HepG2 (cell line): ENCODE results near the gene KCTD13. TPM values are rescaled to one million over a fixed set of nuclear protein-coding genes. Genes with fewer than 3 reads are reported as not detected.
"Not testable (repeated sequence)": the region's sequence is repeated elsewhere in the genome, so short reads cannot be mapped to it uniquely, and the experiment has no call there.

ENCODE experiments used
- ATAC-seq: fragments of 200-7000 bp; cut with Tn5 transposase; 3 replicates; pipeline ENCODE4 v1.9.1; 2020; ENCODE audit warnings: mild to moderate bottlenecking, moderate library complexity
- BruUV-seq: library from RNA; stranded (reverse); fragments of 400-500 nt; replicated peaks from 2 replicates; lab custom pipeline; 2021; lab: Mats Ljungman, UMichigan
- CTCF ChIA-PET: fragments of 300-600 bp; formaldehyde crosslinking; extraction: SDS; loops from one replicate; lab custom pipeline; 2021; ENCODE audit warnings: low total read pairs, inconsistent platforms, low intra/inter-chr PET ratio; lab: Yijun Ruan, JAX
- POLR2A ChIA-PET: fragments of 350-600 bp; sonication (Branson Sonifier 250); formaldehyde crosslinking; loops from one replicate; lab custom pipeline; 2020; ENCODE audit warnings: antibody characterized with exemption, inconsistent platforms; lab: Yijun Ruan, JAX
- DNase-seq: peaks from one replicate; pipeline ENCODE4 v3.0.0-alpha.2; 2015; ENCODE audit warnings: low spot score
- FAIRE-seq: peaks from 3 replicates; lab custom pipeline; 2011; peaks lifted over from hg19 to GRCh38; lab: Jason Lieb, UNC
- H2AFZ ChIP-seq: one replicate; pipeline ENCODE4 v1.6.1; 2011; ENCODE audit warnings: low read length, inconsistent platforms
- H3K27ac ChIP-seq: fragments of 300-600 bp; 3 replicates; pipeline ENCODE4 v1.8.0; 2011; ENCODE audit warnings: mixed run types, mild to moderate bottlenecking, mixed read lengths, low read length, inconsistent platforms; ENCODE audit not compliant: insufficient read depth; ENCODE audit errors: extremely low read length
- H3K27me3 ChIP-seq, 2 experiments: fragments of 200-600 bp in 1 of 2; 2 replicates in 1 of 2; 3 replicates in 1 of 2; pipeline versions ENCODE4 v1.6.0 to v1.8.0; 2011; ENCODE audit warnings: low read length in 2 of 2, mild to moderate bottlenecking in 2 of 2, moderate library complexity in 2 of 2, inconsistent platforms in 1 of 2; ENCODE audit not compliant: insufficient read depth in 2 of 2, control insufficient read depth in 1 of 2
- H3K36me3 ChIP-seq, 2 experiments: fragments of 200-600 bp in 1 of 2; replicated peaks in 1 of 2; 2 replicates in 1 of 2; 3 replicates in 1 of 2; pipeline versions ENCODE4 v1.5.1 to v1.8.0; 2011; ENCODE audit warnings: low read length in 2 of 2, inconsistent platforms in 1 of 2; ENCODE audit not compliant: insufficient read depth in 2 of 2, control insufficient read depth in 1 of 2
- H3K4me1 ChIP-seq: 2 replicates; pipeline ENCODE4 v1.5.1; 2012; ENCODE audit warnings: low read length, inconsistent platforms; ENCODE audit not compliant: insufficient read depth
- H3K4me2 ChIP-seq: 2 replicates; pipeline ENCODE4 v1.6.0; 2011; ENCODE audit warnings: low read depth, low read length, inconsistent platforms
- H3K4me3 ChIP-seq, 3 experiments: fragments of 200-600 bp in 1 of 3; sonication (generic), shearing (Covaris generic) in 1 of 3; replicated peaks in 1 of 3; 2 replicates each; pipeline ENCODE4 v1.5.1; 2011 to 2016; ENCODE audit warnings: low read length in 3 of 3, inconsistent platforms in 2 of 3, low read depth in 2 of 3, mild to moderate bottlenecking in 2 of 3, control low read depth in 1 of 3, mixed read lengths in 1 of 3; ENCODE audit not compliant: insufficient read depth in 1 of 3
- H3K79me2 ChIP-seq: one replicate; pipeline ENCODE4 v1.6.1; 2011; ENCODE audit warnings: low read length, inconsistent platforms; ENCODE audit not compliant: insufficient read depth
- H3K9ac ChIP-seq: 2 replicates; pipeline ENCODE4 v1.6.0; 2011; ENCODE audit warnings: mild to moderate bottlenecking, low read depth, low read length, inconsistent platforms; ENCODE audit not compliant: insufficient read depth
- H3K9me3 ChIP-seq: 2 replicates; pipeline ENCODE4 v1.5.1; 2012; ENCODE audit warnings: mild to moderate bottlenecking, low read length
- H4K20me1 ChIP-seq: 2 replicates; pipeline ENCODE4 v1.6.0; 2011; ENCODE audit warnings: inconsistent platforms, mild to moderate bottlenecking, low read length, moderate library complexity; ENCODE audit not compliant: insufficient read depth
- NR2F2 ChIP-seq: IDR thresholded peaks from 2 replicates; pipeline ENCODE4 v1.6.1; 2012; ENCODE audit warnings: low read depth, inconsistent platforms, borderline replicate concordance
- REPIN1 ChIP-seq: sonication (generic); formaldehyde crosslinking; IDR thresholded peaks from 2 replicates; pipeline ENCODE4 v1.8.0; 2022; ENCODE audit warnings: missing genetic modification reagents, low read depth, mild to moderate bottlenecking, borderline replicate concordance
- TOE1 ChIP-seq: sonication (generic); formaldehyde crosslinking; IDR thresholded peaks from 2 replicates; pipeline ENCODE4 v1.4.0; 2020; ENCODE audit warnings: mild to moderate bottlenecking, missing genetic modification reagents
- ZNF121 ChIP-seq: sonication (generic); formaldehyde crosslinking; IDR thresholded peaks from 2 replicates; pipeline ENCODE4 v1.5.0; 2020; ENCODE audit warnings: mild to moderate bottlenecking, missing genetic modification reagents
- ZSCAN30 ChIP-seq: sonication (generic); formaldehyde crosslinking; IDR thresholded peaks from 2 replicates; pipeline ENCODE4 v1.5.0; 2020; ENCODE audit warnings: mild to moderate bottlenecking, missing genetic modification reagents
- WGBS: methylation state at CpG from one replicate; pipeline ENCODE4 v1.1.6; 2017; ENCODE audit warnings: low lambda C conversion rate; 5-methylcytosine and 5-hydroxymethylcytosine counted together
- in situ Hi-C: cut with HindIII; loops from 2 replicates; pipeline ENCODE4 v1.10.0; 2017; ENCODE audit warnings: low pct_unique_long_range_greater_than_20kb; ENCODE audit not compliant: extremely low pct_ligation_motif_present
- intact Hi-C: fragments of 100-400 bp; cut with micrococcal nuclease; formaldehyde crosslinking; loops from one replicate; pipeline ENCODE4 v1.10.0; 2022; ENCODE audit not compliant: unreplicated experiment
- polyA plus RNA-seq, 8 experiments: library from polyadenylated mRNA; depleted of rRNA in 3 of 8; stranded (reverse) in 7 of 8; unstranded in 1 of 8; fragments of >200 nt; fragmentation: Illumina TruSeq in 4 of 8; extraction: Trizol in 4 of 8; gene quantifications; 2 replicates each; pipeline versions ENCODE4 v1.2.1 to v1.2.3, GENCODE V29; 2011 to 2016; ENCODE audit warnings: low read depth in 4 of 8, missing spikeins in 1 of 8, mixed read lengths in 1 of 8; ENCODE audit not compliant: insufficient read depth in 1 of 8
- total RNA-seq, 5 experiments: library from RNA; depleted of rRNA; stranded (reverse); fragments of >200 nt; fragmentation: Illumina TruSeq; extraction: Trizol; gene quantifications; 2 replicates each; pipeline ENCODE4 v1.2.3, GENCODE V29; 2016; ENCODE audit warnings: low read depth in 1 of 5

Gene KCTD13
- total and polyA plus RNA-seq, 2 of the 13 experiments (the other 11 are each of a cell fraction or from before 2014, with no cell fraction given) = 6.3 to 14.7 TPM

GRCh38 chr16:29891525-29892457, 34.2 kb downstream of the KCTD13 start (continued):
- peak; percentile 80; the same call in 1 of the 2 replicates for TF ChIP-seq REPIN1 (CRISPR knock-in tag)
- peak; percentile 64 for TF ChIP-seq NR2F2
- TF ChIP-seq ZSCAN30 (CRISPR knock-in tag) = no peak
- TF ChIP-seq TOE1 (CRISPR knock-in tag) = no peak

- H3K4me3 ChIP-seq, DNase-seq, H3K4me2 ChIP-seq, H3K79me2 ChIP-seq, H3K9ac ChIP-seq, H3K27me3 ChIP-seq, H3K9me3 ChIP-seq, H3K27ac ChIP-seq, CTCF ChIA-PET, in situ Hi-C loops, intact Hi-C loops, H2AFZ ChIP-seq, ATAC-seq, H4K20me1 ChIP-seq, FAIRE-seq, BruUV-seq, H3K36me3 ChIP-seq: not testable (repeated sequence)
- WGBS = 98% methylated on average over 3 of the region's 3 CpGs
- H3K4me1 ChIP-seq = peaks cover 32% of the 10 kb centered on the region
- 0 out of 2 replicates have a peak, but pooled peaks have one; percentile 19 for TF ChIP-seq ZNF121 (CRISPR knock-in tag)
- POLR2A ChIA-PET = interaction anchor here (1.6 kb wide), 1 partner anchor 10 kb away, joined by 5 read pairs; the partner anchor contains the start of genes ASPHD1 and SEZ6L2
Measured at GRCh38 chr16:29889372-29889771, 36.7 kb downstream of the KCTD13 start.
